Stimulated activated CD8-positive, alpha-beta memory T cell treated with anti-CD3 and anti-CD28 coated beads, Interleukin-12 subunit alpha, Interleukin-12 subunit beta, amount 100 ng/mL, for 1 hour (primary cell): ENCODE results near the gene CHRND.
"Not testable (repeated sequence)": the region's sequence is repeated elsewhere in the genome, so short reads cannot be mapped to it uniquely, and the experiment has no call there.

Experiments
- DNase-seq: peaks from one replicate; pipeline ENCODE4 v3.0.0-alpha.2; 2020; ENCODE audit warnings: low read depth

CHRND gene

DNA sequence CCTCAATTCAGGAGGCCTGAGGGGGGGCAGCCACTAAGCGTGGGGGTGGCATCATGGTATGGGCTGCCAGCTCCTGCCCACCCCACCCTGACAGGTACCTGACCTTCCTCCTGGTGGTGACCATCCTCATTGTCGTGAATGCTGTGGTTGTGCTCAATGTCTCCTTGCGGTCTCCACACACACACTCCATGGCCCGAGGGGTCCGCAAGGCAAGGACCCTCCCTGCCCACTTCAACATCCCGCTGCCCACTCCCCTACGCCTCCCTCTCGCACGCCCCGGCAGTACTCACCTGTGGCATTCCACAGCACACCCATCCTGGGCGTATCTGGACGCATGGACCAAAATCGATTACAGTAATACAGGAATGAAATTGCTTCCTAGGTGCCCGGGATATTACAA lies 17.5 kb downstream of the CHRND start:
- no peak for DNase-seq

DNA sequence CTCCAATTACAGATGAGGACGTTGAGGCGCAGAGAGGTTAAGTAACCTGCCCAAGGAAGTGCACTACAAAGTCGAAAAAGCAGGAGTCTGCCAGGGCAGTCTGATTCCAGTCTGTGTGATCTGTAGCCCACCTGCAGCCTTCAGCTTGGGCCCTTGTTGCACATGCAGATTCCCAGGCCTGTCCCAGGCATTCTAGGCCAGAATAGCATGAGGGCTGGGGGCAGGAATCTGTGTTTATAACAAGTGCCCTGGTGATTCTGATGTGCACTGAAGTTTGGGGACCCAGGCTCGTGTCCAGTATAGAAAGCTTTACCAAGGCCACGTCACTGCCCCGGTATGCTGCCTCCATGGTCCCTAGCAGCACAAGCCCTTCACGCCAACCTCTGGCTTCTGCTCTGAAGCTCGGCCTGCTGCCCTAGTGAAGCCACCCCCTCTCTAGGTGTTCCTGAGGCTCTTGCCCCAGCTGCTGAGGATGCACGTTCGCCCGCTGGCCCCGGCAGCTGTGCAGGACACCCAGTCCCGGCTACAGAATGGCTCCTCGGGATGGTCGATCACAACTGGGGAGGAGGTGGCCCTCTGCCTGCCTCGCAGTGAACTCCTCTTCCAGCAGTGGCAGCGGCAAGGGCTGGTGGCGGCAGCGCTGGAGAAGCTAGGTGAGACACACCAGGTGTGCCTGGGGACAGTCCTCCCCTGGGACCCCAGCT lies 18.1 kb downstream of the CHRND start:
- no peak for DNase-seq

DNA sequence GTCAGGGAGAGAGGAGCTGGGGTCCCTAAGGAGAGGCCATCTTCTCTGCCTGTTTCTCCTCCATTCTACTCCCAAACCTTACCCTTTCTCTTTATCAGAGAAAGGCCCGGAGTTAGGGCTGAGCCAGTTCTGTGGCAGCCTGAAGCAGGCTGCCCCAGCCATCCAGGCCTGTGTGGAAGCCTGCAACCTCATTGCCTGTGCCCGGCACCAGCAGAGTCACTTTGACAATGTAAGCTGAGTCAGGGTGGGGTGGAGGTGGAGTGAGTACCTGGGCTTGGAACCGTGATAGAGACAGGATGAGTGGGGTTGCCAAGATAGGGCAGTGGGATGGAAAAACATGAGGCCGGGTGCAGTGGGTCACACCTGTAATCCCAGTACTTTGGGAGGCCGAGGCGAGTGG lies 18.7 kb downstream of the CHRND start:
- DNase-seq, result no peak

GRCh38 chr2:232545511-232546375 lies 19.8 kb downstream of the CHRND start:
- DNase-seq, result no peak

- no peak for DNase-seq
These were observed 22.0 kb downstream of the CHRND start for GRCh38 chr2:232547991-232548390.

GRCh38 chr2:232549655-232550353 lies 23.8 kb downstream of the CHRND start:
- DNase-seq, result no peak

- DNase-seq, result peak; percentile 82
These were observed 24.6 kb downstream of the CHRND start, which contains the start of the genes EIF4E2 and TIGD1 for GRCh38 chr2:232550354-232551249. TSS of gene EIF4E2 (plus strand) at chr2:232550689. CDS start at chr2:232550725, 36 bp downstream. TSS of gene TIGD1 (minus strand) at chr2:232550557. CDS start at chr2:232549882, 675 bp downstream.

DNA sequence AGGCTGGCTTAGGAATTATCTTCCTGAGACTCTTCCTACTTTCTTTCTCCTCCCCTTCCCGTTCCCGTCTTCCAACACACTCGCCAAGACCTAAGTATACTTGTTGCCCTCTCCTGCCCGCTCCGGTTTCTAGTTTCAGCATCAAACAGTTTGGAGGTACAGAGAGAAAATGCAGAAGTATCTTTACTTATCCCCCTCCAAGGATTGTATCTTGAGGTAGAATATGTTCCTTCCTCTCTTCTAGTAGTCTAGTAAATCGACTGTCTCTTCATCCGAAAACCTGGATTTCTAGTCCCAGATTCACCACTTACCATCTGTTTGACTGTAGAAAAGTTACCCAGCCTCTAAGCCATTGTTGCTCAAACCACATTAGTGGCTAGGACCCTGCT lies 25.3 kb downstream of the CHRND start:
- no peak for DNase-seq

- no peak for DNase-seq
These were observed 25.8 kb downstream of the CHRND start for GRCh38 chr2:232551776-232552175.

DNA sequence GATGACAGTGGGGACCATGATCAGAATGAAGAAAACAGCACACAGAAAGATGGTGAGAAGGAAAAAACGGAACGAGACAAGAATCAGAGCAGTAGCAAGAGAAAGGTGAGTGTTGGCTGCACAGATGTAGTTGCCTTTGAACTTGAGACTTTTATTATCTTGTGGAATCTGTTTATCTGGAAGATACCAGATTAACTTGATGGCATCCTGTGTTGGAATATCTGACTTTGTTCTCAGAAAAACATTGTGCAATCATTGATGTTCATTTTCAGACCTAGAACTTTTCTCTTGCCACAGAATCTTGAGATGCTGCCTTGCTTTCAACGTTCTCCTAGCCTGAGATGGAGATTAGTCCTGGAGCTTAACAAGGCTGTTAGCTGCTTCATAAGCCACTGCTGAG lies 30.5 kb downstream of the CHRND start:
- DNase-seq, result no peak

DNA sequence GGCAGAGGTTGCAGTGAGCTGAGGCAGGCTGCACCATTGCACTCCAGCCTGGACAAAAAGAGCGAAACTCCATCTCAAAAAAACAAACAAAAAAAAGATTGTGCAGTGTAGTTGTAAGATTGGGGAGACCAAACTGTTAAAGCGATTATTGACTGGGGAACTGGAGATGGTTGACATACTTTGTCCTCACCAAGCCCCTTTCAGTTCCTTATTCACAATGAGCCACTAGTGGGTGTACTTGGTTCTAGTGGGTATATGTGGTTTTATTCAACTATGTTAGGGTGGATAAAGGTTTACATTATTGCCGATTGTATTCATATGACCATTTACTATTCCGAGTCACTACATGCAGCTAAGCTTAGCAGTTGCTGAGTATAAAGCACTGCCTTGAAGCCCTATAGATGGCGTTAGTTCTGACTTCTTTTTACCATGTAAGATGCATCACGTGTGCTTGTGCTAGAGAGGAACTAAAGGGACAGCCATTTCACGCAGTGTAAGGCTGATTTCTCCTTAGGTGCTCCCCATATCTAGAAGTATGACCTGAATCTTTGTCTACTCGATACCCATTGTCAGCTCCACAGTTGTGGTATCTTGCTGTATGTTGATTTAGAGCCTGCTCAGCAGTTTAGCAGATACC lies 36.7 kb downstream of the CHRND start:
- no peak for DNase-seq

- no peak for DNase-seq
These were observed 37.6 kb downstream of the CHRND start for GRCh38 chr2:232563580-232563979.

DNA sequence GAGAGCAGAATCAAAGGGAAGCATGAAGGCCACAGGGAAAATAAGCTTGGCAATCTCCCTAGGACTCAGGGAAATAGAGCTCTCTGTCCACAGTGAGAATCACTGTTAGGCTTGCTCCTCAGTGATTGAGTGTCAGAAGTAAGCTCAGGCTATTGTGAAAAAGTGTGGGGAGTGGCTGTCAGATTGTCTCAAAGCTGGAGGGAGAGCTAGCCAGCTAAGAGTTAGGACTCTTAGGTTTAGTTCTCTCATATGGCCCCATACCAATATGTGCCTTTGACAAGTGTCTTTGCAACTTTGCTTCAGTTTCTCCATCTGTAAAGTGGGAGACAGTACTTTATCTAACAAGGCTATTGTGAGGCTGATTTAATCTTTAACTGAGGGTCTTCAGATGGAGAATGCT lies 41.8 kb downstream of the CHRND start:
- DNase-seq, result no peak

DNA sequence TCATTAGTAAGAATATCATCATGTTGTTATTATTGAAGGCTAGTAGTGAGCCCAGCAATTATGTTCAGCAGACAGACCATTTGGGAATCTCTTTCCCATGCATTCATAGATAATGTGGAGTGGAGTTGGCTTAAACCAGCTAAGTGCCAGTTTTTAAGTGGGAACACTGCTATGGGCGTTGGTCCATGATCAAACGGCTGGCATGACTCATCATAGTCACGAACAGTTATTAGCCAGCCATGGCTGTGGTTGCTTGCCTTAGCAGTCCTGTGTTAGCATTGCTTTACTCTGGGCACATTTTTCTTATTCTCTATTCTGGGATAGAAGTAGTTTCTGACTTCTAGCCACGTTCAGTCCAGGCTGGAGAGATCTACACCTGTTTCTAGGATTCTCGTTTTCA lies 42.2 kb downstream of the CHRND start:
- DNase-seq, result no peak

- no peak for DNase-seq
These were observed 43.6 kb downstream of the CHRND start for GRCh38 chr2:232569541-232569940.

DNA sequence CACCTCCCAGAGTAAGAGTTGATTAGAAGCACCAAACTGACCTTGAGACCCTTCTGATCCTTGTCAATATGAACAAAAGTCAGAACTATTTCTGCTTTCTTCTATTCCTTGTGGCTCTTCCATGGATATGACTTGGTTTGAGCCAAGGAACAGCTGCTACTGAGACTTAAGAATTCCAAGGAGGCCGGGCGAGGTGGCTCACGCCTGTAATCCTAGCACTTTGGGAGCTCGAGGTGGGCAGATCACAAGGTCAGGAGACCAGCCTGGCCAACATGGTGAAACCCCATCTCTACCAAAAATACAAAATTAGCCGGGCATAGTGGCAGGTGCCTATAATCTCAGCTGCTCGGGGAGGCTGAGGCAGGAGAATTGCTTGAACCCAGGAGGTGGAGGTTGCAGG lies 44.5 kb downstream of the CHRND start:
- DNase-seq, result not testable (repeated sequence)

DNA sequence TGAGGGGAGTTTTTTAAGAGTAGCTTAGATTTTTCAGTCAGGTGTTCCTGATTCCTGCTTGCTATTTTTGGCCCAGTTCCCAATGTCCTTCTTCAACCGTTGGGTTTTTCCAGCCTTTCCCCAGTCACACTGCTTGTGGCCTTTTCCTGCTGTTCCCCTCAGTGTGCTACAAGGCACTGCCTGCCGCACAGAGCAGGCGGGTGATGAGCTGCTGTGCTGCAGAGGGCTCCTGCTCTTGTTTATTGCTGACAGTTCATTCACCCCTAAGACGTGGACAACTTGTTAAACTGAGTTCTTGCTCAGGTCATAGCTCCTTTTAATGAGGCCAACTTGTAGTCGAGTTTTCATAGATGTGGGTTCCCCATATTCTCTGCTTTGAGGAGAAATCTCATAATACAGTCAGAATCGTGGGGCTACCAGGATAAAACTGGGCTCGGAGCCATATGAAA lies 45.1 kb downstream of the CHRND start:
- DNase-seq, result no peak

DNA sequence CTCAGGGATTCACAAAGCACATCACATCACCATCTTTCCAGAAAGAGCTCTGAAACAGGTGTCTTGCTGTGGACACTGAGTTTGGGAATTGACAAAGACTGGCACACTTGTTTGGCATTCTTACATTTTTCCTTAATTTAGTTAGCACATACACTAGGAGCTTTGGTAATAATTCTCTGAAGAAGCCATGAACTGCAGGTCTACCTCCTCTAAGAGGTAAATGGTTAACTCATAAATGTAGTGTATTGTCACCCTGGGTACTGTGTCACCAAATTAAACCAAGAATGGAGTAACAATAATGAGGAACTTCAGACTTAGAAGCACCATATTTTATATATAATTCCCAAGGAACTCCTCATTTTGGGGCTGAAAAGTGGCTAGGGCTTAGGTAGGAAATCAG lies 47.1 kb downstream of the CHRND start:
- no peak for DNase-seq

DNA sequence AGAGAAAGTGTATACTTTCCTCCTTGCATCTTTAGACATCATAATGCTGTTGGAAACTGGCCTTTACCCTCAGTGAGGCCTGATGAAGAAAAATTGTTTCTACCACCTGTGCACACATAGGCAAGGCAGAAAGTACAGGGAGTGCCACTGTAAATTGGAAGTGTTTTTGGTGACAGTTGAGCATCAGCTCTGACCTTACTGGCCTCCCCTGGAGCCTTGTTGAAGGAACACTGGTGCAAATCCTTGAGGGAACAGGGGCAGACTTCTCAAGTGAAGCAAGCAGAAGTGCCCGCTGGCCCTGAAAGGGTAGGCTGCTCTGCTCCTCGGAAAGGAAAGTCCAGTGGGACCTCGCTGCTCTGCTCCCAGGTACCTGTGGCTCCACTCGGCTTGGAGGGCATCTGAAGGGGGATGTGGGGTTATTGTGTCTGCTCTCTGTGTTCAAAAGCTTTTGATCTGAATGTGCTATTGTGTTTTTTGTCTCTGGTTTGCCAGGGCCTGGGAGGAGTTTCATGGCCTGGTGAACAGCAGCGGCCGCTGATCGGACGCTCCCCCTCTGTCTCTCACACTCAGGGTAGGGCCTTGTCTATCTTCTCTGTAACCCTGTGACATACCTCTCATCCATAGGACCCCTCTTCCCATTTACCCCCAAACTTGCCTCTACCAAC lies 47.9 kb downstream of the CHRND start:
- DNase-seq, result no peak

DNA sequence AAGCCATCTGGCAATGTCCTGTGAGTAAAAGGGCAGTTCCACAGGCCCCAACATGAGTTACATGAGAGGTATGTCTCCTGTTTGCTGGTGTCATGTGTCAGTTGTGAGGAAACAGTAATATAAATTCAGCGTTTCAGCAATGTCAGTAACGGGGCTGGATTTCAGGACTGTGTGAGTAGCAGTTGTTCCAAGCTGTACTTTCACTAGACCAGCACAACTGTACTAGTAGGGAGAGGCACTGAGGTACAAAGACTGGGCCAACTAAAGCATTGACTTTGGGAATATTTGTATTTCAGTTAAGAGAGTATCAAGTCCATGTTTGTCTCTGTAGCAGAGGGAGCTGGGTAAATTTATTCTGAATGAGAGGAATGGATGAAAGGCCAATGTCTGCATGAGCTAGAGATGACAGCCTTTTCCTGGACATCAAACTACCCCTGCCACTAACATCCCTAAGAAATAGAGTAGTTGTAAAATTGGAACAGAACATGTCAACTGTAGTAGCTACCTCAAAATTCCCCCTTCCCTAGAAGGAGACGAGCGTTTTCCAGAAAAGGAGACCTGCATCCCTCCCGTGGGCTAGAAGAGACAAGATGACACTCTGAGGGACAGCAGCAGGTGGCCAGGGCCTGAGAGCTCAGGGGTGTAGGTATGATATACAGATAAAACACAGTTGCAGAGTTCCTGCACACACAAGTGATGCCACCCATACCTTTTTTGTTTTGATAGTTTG lies 48.9 kb downstream of the CHRND start:
- no peak for DNase-seq
